Liver (tissue), 9 donors: ENCODE measurements around the gene C11orf21. TPM values are rescaled to one million over a fixed set of nuclear protein-coding genes. Genes with fewer than 3 reads are reported as not detected.

ENCODE experiments used
- DNase-seq: peaks from one replicate; pipeline ENCODE4 v3.0.0-alpha.2; 2017; ENCODE audit warnings: low spot score
- H3K27ac ChIP-seq, 2 donors: one replicate each; pipeline ENCODE4 v1.7.0; 2013; ENCODE audit warnings: inconsistent platforms in 2 of 2, low read length in 2 of 2, control low read depth in 1 of 2, low read depth in 1 of 2, mild to moderate bottlenecking in 1 of 2
- H3K27me3 ChIP-seq, 4 donors: one replicate each; pipeline versions ENCODE4 v1.6.1 to v1.7.0; 2013; ENCODE audit warnings: low read length in 3 of 4, inconsistent platforms in 1 of 4, mild to moderate bottlenecking in 1 of 4, moderate library complexity in 1 of 4; ENCODE audit not compliant: control insufficient read depth in 4 of 4, insufficient read depth in 4 of 4
- H3K36me3 ChIP-seq, 4 donors: one replicate each; pipeline versions ENCODE4 v1.6.1 to v1.7.0; 2013; ENCODE audit warnings: low read length in 3 of 4, mild to moderate bottlenecking in 3 of 4, low read depth in 1 of 4, moderate library complexity in 1 of 4; ENCODE audit not compliant: control insufficient read depth in 4 of 4, insufficient read depth in 3 of 4
- H3K4me1 ChIP-seq, 4 donors: one replicate each; pipeline versions ENCODE4 v1.6.1 to v1.7.0; 2013; ENCODE audit warnings: low read length in 3 of 4, mild to moderate bottlenecking in 3 of 4, moderate library complexity in 1 of 4; ENCODE audit not compliant: control insufficient read depth in 4 of 4, insufficient read depth in 4 of 4
- H3K4me3 ChIP-seq, 3 donors: one replicate each; pipeline versions ENCODE4 v1.6.1 to v1.7.0; 2013; ENCODE audit warnings: low read length in 3 of 3, control low read depth in 1 of 3, low read depth in 1 of 3, mild to moderate bottlenecking in 1 of 3
- H3K9ac ChIP-seq, 2 donors: one replicate each; pipeline ENCODE4 v1.7.0; 2013; ENCODE audit warnings: low read length in 2 of 2, mild to moderate bottlenecking in 2 of 2, moderate library complexity in 2 of 2, control low read depth in 1 of 2, low read depth in 1 of 2
- H3K9me3 ChIP-seq, 4 donors: one replicate each; pipeline versions ENCODE4 v1.6.1 to v1.7.0; 2013; ENCODE audit warnings: low read length in 3 of 4; ENCODE audit not compliant: control insufficient read depth in 4 of 4
- FOXA1 ChIP-seq: IDR thresholded peaks from 2 replicates; pipeline ENCODE4 v1.6.1; 2016; ENCODE audit warnings: antibody characterized with exemption
- FOXA2 ChIP-seq: IDR thresholded peaks from 2 replicates; pipeline ENCODE4 v1.6.1; 2016; ENCODE audit warnings: antibody characterized with exemption
- GABPA ChIP-seq, 2 donors: IDR thresholded peaks in 1 of 2; conservative IDR thresholded peaks in 1 of 2; 2 replicates each; pipeline ENCODE4 v1.6.1; 2016; ENCODE audit warnings: antibody characterized with exemption in 2 of 2, mild to moderate bottlenecking in 1 of 2, moderate library complexity in 1 of 2
- HNF4G ChIP-seq: IDR thresholded peaks from 2 replicates; pipeline ENCODE4 v1.6.1; 2016; ENCODE audit warnings: antibody characterized with exemption
- JUND ChIP-seq, 2 donors: IDR thresholded peaks; 2 replicates each; pipeline ENCODE4 v1.6.1; 2016; ENCODE audit warnings: antibody characterized with exemption in 2 of 2
- RAD21 ChIP-seq, 2 donors: IDR thresholded peaks; 2 replicates each; pipeline ENCODE4 v1.6.1; 2016; ENCODE audit warnings: antibody characterized with exemption in 2 of 2, mild to moderate bottlenecking in 2 of 2
- YY1 ChIP-seq: IDR thresholded peaks from 2 replicates; pipeline ENCODE4 v1.6.1; 2016; ENCODE audit warnings: antibody characterized with exemption, mild to moderate bottlenecking
- WGBS: extraction: QIAGEN DNeasy Blood & Tissue Kit; methylation state at CpG from one replicate; pipeline ENCODE4 v1.1.7; 2013; 5-methylcytosine and 5-hydroxymethylcytosine counted together
- polyA plus RNA-seq, 2 donors: library from polyadenylated mRNA; stranded (reverse) in 1 of 2; unstranded in 1 of 2; fragments of 200-250 nt in 1 of 2; fragments of >200 nt in 1 of 2; fragmentation: Nextera tagmentation in 1 of 2; extraction: Ambion mirVana in 1 of 2; gene quantifications; one replicate each; pipeline versions ENCODE4 v1.2.1 to v1.2.3, GENCODE V29; 2013 to 2015
- total RNA-seq, 2 donors: library from RNA; depleted of rRNA; stranded (reverse); fragments of >200 nt; gene quantifications; one replicate each; pipeline ENCODE4 v1.2.3, GENCODE V29; 2014
- TF ChIP-seq, protein P1 (sequence below): IDR thresholded peaks from 2 replicates; pipeline ENCODE4 v1.6.1; 2016; ENCODE audit warnings: antibody characterized with exemption
- TF ChIP-seq, protein P2 (sequence below): fragments of 150-350 bp; IDR thresholded peaks from 2 replicates; pipeline ENCODE4 v1.5.1; 2017; ENCODE audit warnings: improper control_type of control experiment, low read depth, low read length; ENCODE audit not compliant: missing input control
- TF ChIP-seq, protein P3 (sequence below): IDR thresholded peaks from 2 replicates; pipeline ENCODE4 v1.6.1; 2016; ENCODE audit warnings: antibody characterized with exemption
- TF ChIP-seq, protein P4 (sequence below): IDR thresholded peaks from 2 replicates; pipeline ENCODE4 v1.6.1; 2016; ENCODE audit warnings: antibody characterized with exemption, mild to moderate bottlenecking
- donor health status: healthy.
- donor health status: healthy.
- donor health status: healthy.
- donor health status: healthy.
- donor health status: healthy.

Gene C11orf21
- total and polyA plus RNA-seq, 4 donors = 0.14 to 16.2 (median 0.44) TPM

DNA sequence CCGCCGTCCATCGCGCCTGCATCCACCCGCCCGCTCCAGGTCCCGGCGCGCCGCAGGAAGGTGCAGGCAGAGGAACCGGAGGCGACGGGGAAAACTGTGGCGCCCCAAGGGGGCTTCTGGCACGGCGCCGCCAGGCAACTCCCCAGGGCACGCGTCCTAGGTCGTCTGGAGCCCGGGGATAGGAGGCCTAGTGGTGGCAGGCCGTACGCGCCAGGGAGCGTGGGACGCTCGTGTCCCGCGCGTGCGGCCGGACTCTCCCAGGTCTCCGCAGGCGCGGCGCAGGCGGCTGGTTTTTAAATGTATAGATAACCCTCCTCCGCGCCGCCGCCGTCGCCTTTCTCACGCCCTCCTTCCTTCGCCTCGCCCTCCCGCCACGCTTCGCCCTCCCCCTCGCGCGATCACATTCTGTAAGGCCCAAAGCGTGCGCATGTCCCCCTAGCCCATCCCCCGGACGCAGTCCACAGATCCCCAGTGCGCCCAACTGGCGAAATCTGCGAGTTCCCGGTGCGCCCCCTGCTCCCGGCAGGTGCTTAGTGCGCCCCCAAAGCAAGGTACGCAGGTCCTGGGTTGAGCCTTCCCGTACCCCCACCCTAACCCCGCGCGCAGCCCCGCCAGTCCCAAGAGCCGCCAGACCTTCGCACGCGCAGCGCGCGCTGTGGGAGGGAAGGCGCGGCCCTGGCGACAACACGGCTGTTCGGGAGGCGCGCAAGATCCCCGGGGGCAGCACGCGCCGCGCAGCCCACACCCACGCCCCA lies 31.2 kb downstream of the C11orf21 start, which contains the start of gene ASCL2:
Gene ASCL2, minus strand, starts transcription at position 267 of the 755 bp plus-strand sequence. Its CDS starts 256 bp downstream, at position 11.
- Histone ChIP-seq H3K9me3 (no peaks in the 10 kb centered on the region), H3K4me3 (peak within 1 kb of the TSS; percentile 32 to 61 (median 42)), H3K36me3 (no peaks in the 10 kb centered on the region), H3K27me3 (peaks cover 2 to 27% (median 2%) of the 10 kb centered on the region in 4 donors), H3K4me1 (peaks cover 6 to 27% (median 14%) of the 10 kb centered on the region in 4 donors), H3K9ac (no peak within 1 kb of the TSS), H3K27ac (peak within 1 kb of the TSS; percentile 23 to 52)
- DNase-seq = peak; percentile 34
- WGBS = 5% methylated on average over 89 of the region's 89 CpGs
- TF ChIP-seq, protein P1, sequence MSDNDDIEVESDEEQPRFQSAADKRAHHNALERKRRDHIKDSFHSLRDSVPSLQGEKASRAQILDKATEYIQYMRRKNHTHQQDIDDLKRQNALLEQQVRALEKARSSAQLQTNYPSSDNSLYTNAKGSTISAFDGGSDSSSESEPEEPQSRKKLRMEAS = no peak
- no peak for TF ChIP-seq GABPA (IDR thresholded peaks at IDR 0.05 in 1 of 2, conservative IDR thresholded peaks at IDR 0.05 in 1 of 2)
- TF ChIP-seq, protein P2, sequence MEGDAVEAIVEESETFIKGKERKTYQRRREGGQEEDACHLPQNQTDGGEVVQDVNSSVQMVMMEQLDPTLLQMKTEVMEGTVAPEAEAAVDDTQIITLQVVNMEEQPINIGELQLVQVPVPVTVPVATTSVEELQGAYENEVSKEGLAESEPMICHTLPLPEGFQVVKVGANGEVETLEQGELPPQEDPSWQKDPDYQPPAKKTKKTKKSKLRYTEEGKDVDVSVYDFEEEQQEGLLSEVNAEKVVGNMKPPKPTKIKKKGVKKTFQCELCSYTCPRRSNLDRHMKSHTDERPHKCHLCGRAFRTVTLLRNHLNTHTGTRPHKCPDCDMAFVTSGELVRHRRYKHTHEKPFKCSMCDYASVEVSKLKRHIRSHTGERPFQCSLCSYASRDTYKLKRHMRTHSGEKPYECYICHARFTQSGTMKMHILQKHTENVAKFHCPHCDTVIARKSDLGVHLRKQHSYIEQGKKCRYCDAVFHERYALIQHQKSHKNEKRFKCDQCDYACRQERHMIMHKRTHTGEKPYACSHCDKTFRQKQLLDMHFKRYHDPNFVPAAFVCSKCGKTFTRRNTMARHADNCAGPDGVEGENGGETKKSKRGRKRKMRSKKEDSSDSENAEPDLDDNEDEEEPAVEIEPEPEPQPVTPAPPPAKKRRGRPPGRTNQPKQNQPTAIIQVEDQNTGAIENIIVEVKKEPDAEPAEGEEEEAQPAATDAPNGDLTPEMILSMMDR = no peak
- TF ChIP-seq, protein P3, sequence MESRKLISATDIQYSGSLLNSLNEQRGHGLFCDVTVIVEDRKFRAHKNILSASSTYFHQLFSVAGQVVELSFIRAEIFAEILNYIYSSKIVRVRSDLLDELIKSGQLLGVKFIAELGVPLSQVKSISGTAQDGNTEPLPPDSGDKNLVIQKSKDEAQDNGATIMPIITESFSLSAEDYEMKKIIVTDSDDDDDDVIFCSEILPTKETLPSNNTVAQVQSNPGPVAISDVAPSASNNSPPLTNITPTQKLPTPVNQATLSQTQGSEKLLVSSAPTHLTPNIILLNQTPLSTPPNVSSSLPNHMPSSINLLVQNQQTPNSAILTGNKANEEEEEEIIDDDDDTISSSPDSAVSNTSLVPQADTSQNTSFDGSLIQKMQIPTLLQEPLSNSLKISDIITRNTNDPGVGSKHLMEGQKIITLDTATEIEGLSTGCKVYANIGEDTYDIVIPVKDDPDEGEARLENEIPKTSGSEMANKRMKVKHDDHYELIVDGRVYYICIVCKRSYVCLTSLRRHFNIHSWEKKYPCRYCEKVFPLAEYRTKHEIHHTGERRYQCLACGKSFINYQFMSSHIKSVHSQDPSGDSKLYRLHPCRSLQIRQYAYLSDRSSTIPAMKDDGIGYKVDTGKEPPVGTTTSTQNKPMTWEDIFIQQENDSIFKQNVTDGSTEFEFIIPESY = no peak
- no peak for TF ChIP-seq HNF4G
- no peak for TF ChIP-seq YY1
- no peak for TF ChIP-seq JUND (IDR thresholded peaks at IDR 0.05)
- TF ChIP-seq FOXA2 = no peak
- no peak for TF ChIP-seq FOXA1
- TF ChIP-seq, protein P4, sequence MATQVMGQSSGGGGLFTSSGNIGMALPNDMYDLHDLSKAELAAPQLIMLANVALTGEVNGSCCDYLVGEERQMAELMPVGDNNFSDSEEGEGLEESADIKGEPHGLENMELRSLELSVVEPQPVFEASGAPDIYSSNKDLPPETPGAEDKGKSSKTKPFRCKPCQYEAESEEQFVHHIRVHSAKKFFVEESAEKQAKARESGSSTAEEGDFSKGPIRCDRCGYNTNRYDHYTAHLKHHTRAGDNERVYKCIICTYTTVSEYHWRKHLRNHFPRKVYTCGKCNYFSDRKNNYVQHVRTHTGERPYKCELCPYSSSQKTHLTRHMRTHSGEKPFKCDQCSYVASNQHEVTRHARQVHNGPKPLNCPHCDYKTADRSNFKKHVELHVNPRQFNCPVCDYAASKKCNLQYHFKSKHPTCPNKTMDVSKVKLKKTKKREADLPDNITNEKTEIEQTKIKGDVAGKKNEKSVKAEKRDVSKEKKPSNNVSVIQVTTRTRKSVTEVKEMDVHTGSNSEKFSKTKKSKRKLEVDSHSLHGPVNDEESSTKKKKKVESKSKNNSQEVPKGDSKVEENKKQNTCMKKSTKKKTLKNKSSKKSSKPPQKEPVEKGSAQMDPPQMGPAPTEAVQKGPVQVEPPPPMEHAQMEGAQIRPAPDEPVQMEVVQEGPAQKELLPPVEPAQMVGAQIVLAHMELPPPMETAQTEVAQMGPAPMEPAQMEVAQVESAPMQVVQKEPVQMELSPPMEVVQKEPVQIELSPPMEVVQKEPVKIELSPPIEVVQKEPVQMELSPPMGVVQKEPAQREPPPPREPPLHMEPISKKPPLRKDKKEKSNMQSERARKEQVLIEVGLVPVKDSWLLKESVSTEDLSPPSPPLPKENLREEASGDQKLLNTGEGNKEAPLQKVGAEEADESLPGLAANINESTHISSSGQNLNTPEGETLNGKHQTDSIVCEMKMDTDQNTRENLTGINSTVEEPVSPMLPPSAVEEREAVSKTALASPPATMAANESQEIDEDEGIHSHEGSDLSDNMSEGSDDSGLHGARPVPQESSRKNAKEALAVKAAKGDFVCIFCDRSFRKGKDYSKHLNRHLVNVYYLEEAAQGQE = no peak

DNA sequence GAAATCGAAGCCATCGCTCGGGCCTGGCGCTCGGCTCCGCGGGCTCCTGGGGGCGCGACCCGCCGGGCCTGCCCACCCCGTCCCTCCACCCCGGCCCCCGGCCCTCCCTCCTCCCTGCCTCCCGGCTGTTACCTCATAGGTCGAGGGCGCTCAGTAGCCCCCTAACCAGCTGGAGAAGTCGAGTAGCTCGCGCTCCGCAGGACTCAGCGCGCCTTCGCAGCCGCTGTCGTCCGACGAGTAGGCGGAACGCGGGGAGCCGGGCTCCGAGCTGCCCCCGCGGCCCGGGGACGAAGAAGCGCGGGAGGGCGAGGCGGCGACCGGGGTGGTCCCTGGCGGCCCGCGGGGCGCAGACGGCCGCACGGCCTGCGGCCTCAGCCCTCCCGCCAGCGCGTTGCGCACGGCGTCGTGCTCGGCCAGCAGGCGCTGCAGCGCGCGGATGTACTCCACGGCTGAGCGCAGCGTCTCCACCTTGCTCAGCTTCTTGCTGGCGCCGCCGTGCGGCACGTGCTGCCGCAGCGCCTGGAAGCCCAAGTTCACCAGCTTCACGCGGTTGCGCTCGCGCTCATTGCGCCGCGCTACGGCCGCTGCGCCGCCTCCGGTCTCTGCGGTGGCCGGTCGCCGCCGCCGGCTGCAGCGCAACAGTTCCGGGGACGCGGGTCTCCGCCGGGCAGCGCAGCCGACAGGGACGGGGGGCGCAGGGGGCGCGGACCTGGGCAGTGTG lies 32.0 kb downstream of the C11orf21 start:
- peak; percentile 38 for DNase-seq
- no peaks in the 10 kb centered on the region for H3K9me3 ChIP-seq
- WGBS = 3% methylated on average over 104 of the region's 104 CpGs
- no peak overlapping the region for H3K9ac ChIP-seq
- peaks cover 2 to 27% (median 2%) of the 10 kb centered on the region in 4 donors for H3K27me3 ChIP-seq
- H3K36me3 ChIP-seq = no peaks in the 10 kb centered on the region
- TF ChIP-seq RAD21 (IDR thresholded peaks at IDR 0.05) (peak in 1 of 2 donors; percentile 9), FOXA2 (no peak)
- H3K4me3 ChIP-seq = peak overlapping the region in 2 of 3 donors; percentile 42 to 61
- peaks cover 6 to 27% (median 14%) of the 10 kb centered on the region in 4 donors for H3K4me1 ChIP-seq
- H3K27ac ChIP-seq = peak overlapping the region; percentile 23 to 52
